HS-5 (cell line): ENCODE measurements around the gene CMPK2.
"Not testable (repeated sequence)": the region's sequence is repeated elsewhere in the genome, so short reads cannot be mapped to it uniquely, and the experiment has no call there.

Experiments used
- DNase-seq: peaks from one replicate; pipeline ENCODE4 v3.0.0-alpha.2; 2012; ENCODE audit warnings: low read depth

CMPK2 gene

GRCh38 chr2:6880200-6880733 is 14.6 kb upstream of the CMPK2 start:
- no peak for DNase-seq

- no peak for DNase-seq
Observed at GRCh38 chr2:6879011-6879410, 13.3 kb upstream of the CMPK2 start.

- DNase-seq = no peak
Observed at GRCh38 chr2:6878549-6878948, 12.8 kb upstream of the CMPK2 start.

- no peak for DNase-seq
Observed at GRCh38 chr2:6877402-6878304, 11.9 kb upstream of the CMPK2 start, which contains the start of gene RSAD2. RSAD2 (plus strand) TSS chr2:6877777; CDS start chr2:6877801, 24 bp downstream.

GRCh38 chr2:6876309-6876708 is 10.6 kb upstream of the CMPK2 start:
- DNase-seq = no peak

GRCh38 chr2:6874032-6874431 is 8.3 kb upstream of the CMPK2 start:
- DNase-seq = no peak

GRCh38 chr2:6872394-6872793 is 6.7 kb upstream of the CMPK2 start:
- DNase-seq = no peak

- no peak for DNase-seq
Observed at GRCh38 chr2:6866982-6867381, 1.3 kb upstream of the CMPK2 start.

- peak; percentile 30 for DNase-seq
Observed at GRCh38 chr2:6866275-6866671, 566 bp upstream of the CMPK2 start.

- no peak for DNase-seq
Observed at GRCh38 chr2:6864923-6865345, 773 bp downstream of the CMPK2 start.

- DNase-seq = no peak
Observed at GRCh38 chr2:6864231-6864754, 1.4 kb downstream of the CMPK2 start.

- DNase-seq = no peak
Observed at GRCh38 chr2:6863792-6864191, 1.9 kb downstream of the CMPK2 start.

GRCh38 chr2:6860296-6860695 is 5.4 kb downstream of the CMPK2 start:
- DNase-seq = no peak

GRCh38 chr2:6858466-6859027 is 7.2 kb downstream of the CMPK2 start:
- not testable (repeated sequence) for DNase-seq

GRCh38 chr2:6856548-6856920 is 9.2 kb downstream of the CMPK2 start:
- DNase-seq = no peak

- no peak for DNase-seq
Observed at GRCh38 chr2:6855860-6856547, 9.7 kb downstream of the CMPK2 start.

- no peak for DNase-seq
Observed at GRCh38 chr2:6854416-6854815, 11.3 kb downstream of the CMPK2 start.

- no peak for DNase-seq
Observed at GRCh38 chr2:6852195-6852594, 13.5 kb downstream of the CMPK2 start.

- no peak for DNase-seq
Observed at GRCh38 chr2:6846967-6847681, 18.6 kb downstream of the CMPK2 start.

GRCh38 chr2:6846540-6846939 is 19.2 kb downstream of the CMPK2 start:
- DNase-seq = no peak

GRCh38 chr2:6845903-6846302 is 19.8 kb downstream of the CMPK2 start:
- DNase-seq = no peak

- DNase-seq = no peak
Observed at GRCh38 chr2:6845312-6845711, 20.4 kb downstream of the CMPK2 start.
